ENCODE results near the gene C13orf46. TPM values are rescaled to one million over a fixed set of nuclear protein-coding genes. Genes with fewer than 3 reads are reported as not detected.

The C13orf46 gene
- total and polyA plus RNA-seq, 2 donors (not counting 1 experiment from before 2014, with no cell fraction given): 0.50 to 0.56 TPM

DNA sequence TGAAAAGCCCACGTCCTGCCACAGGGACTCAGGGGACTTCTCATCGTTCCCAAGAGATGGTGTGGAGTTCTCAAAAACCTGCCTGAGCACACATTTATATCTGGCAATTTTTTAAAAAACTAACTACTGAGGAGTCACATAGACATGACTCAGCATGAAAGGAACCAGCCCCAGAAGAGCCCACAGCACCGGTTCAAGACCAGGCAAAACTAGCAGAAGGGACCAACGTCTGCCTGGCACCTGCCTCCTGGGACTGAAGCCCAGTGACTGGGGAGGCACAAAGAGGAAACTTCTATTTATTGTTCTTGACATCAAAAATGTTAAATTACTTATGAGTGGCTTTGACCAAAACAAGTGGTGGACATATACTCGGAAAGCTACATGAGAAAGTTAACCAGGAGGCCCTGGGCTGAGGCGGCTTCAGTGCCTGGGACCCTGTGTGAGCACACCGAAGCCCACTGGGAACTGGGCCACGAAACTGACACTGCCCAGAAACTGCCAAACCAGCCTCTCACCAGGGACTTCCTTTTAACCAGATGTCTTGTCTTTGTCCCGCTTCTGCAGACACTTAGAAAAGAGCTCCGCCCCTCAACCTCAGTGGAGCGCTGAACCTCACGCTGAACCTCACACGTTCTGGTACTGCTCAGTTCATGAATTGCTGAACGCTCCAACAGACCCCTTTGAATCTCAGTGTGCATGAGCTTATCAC is 25.7 kb downstream of the C13orf46 start:
- Histone ChIP-seq H3K79me2 (ENCODE audit: control insufficient read depth, insufficient read depth, low read length) (no peaks in the 10 kb centered on the region), H3K4me1 (ENCODE audit: control insufficient read depth, extremely low read depth, insufficient read depth, low read length) (peaks cover 8% of the 10 kb centered on the region), H3K9ac (ENCODE audit: insufficient read depth, low read length) (no peak overlapping the region), H3K9me3 (ENCODE audit: control insufficient read depth, insufficient read depth, low read depth, low read length) (no peaks in the 10 kb centered on the region), H2AFZ (ENCODE audit: low read length) (no peak overlapping the region), H3K36me3 (ENCODE audit: control insufficient read depth, insufficient read depth, low read length) (peaks cover 1% of the 10 kb centered on the region), H3K27me3 (ENCODE audit: control insufficient read depth, insufficient read depth, low read length) (no peaks in the 10 kb centered on the region), H3K4me3 (replicated peaks in 1 of 4; ENCODE audit: control extremely low read depth in 1 of 4, insufficient read depth in 1 of 4, low read depth in 3 of 4, low read length in 4 of 4) (no peak overlapping the region), H4K20me1 (ENCODE audit: control insufficient read depth, extremely low read depth, insufficient read depth, low read length) (no peaks in the 10 kb centered on the region), H3K27ac (ENCODE audit: insufficient read depth, low read length) (peak overlapping the region; percentile 31), H3K4me2 (ENCODE audit: extremely low read depth, insufficient read depth, low read length) (no peak overlapping the region)
- peak in 1 of 2 donors; percentile 26 for DNase-seq (ENCODE audit: low read depth in 2 of 2)
- no peak for TF ChIP-seq EZH2 (IDR thresholded peaks at IDR 0.05; ENCODE audit: low read length, missing control alignments)
- no peak for TF ChIP-seq CTCF (conservative IDR thresholded peaks at IDR 0.05 in 1 of 2, IDR thresholded peaks at IDR 0.05 in 1 of 2; ENCODE audit: low read depth in 1 of 2, low read length in 2 of 2)

DNA sequence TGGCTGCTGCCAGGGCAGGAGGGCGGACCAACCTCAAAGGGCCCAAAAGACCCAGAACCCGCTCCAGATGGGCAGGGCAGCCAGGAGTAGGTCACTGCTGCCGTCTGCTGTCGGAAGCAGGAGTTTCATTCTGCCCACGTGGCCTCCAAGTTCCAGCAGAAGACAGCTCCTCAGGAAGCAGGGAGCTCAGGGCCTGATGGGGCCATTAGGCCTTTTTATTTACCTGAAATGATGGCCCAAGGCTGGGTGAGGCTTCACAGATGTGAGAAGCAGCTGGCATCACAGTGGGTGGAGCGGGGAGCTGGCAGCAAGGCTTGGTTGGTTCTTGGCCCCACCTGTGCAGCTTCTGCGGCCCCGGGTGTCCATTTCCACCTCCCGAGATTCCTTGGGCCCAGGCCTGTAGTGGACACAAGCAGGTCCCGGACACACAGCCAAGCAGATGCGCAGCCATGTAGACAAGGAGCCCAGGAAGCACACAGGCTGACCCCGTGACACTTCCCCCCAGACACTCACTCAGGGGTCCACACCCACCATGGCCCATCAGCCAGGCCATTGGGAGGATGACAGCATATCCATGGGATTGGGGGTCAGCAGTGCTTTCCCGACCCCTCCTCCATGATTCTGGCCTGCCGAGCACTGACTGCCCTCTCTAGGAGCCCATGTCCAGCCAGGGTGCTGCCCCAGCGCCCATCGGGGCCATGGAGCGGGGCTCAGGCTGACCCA is 26.4 kb downstream of the C13orf46 start:
- Histone ChIP-seq H3K27ac (ENCODE audit: insufficient read depth, low read length) (peak overlapping the region; percentile 31), H3K4me3 (replicated peaks in 1 of 4; ENCODE audit: control extremely low read depth in 1 of 4, insufficient read depth in 1 of 4, low read depth in 3 of 4, low read length in 4 of 4) (no peak overlapping the region), H3K9me3 (ENCODE audit: control insufficient read depth, insufficient read depth, low read depth, low read length) (no peaks in the 10 kb centered on the region), H3K4me1 (ENCODE audit: control insufficient read depth, extremely low read depth, insufficient read depth, low read length) (peaks cover 8% of the 10 kb centered on the region), H3K79me2 (ENCODE audit: control insufficient read depth, insufficient read depth, low read length) (no peaks in the 10 kb centered on the region), H3K27me3 (ENCODE audit: control insufficient read depth, insufficient read depth, low read length) (no peaks in the 10 kb centered on the region), H3K4me2 (ENCODE audit: extremely low read depth, insufficient read depth, low read length) (no peak overlapping the region), H2AFZ (ENCODE audit: low read length) (no peak overlapping the region), H3K9ac (ENCODE audit: insufficient read depth, low read length) (no peak overlapping the region), H4K20me1 (ENCODE audit: control insufficient read depth, extremely low read depth, insufficient read depth, low read length) (no peaks in the 10 kb centered on the region), H3K36me3 (ENCODE audit: control insufficient read depth, insufficient read depth, low read length) (peaks cover 1% of the 10 kb centered on the region)
- peak; percentile 66 to 73 for TF ChIP-seq CTCF (conservative IDR thresholded peaks at IDR 0.05 in 1 of 2, IDR thresholded peaks at IDR 0.05 in 1 of 2; ENCODE audit: low read depth in 1 of 2, low read length in 2 of 2)
- no peak for TF ChIP-seq EZH2 (IDR thresholded peaks at IDR 0.05; ENCODE audit: low read length, missing control alignments)
- peak in 1 of 2 donors; percentile 64 for DNase-seq (ENCODE audit: low read depth in 2 of 2)

GRCh38 chr13:113946409-113947181 is 27.3 kb downstream of the C13orf46 start:
- no peak overlapping the region for H3K9ac ChIP-seq (ENCODE audit: insufficient read depth, low read length)
- H3K79me2 ChIP-seq (ENCODE audit: control insufficient read depth, insufficient read depth, low read length): no peaks in the 10 kb centered on the region
- no peak for DNase-seq (ENCODE audit: low read depth in 2 of 2)
- H3K27me3 ChIP-seq (ENCODE audit: control insufficient read depth, insufficient read depth, low read length): no peaks in the 10 kb centered on the region
- H3K4me2 ChIP-seq (ENCODE audit: extremely low read depth, insufficient read depth, low read length): no peak overlapping the region
- no peaks in the 10 kb centered on the region for H4K20me1 ChIP-seq (ENCODE audit: control insufficient read depth, extremely low read depth, insufficient read depth, low read length)
- peaks cover 8% of the 10 kb centered on the region for H3K4me1 ChIP-seq (ENCODE audit: control insufficient read depth, extremely low read depth, insufficient read depth, low read length)
- peaks cover 1% of the 10 kb centered on the region for H3K36me3 ChIP-seq (ENCODE audit: control insufficient read depth, insufficient read depth, low read length)
- no peak overlapping the region for H3K27ac ChIP-seq (ENCODE audit: insufficient read depth, low read length)
- no peak overlapping the region for H3K4me3 ChIP-seq (replicated peaks in 1 of 4; ENCODE audit: control extremely low read depth in 1 of 4, insufficient read depth in 1 of 4, low read depth in 3 of 4, low read length in 4 of 4)
- TF ChIP-seq CTCF (conservative IDR thresholded peaks at IDR 0.05 in 1 of 2, IDR thresholded peaks at IDR 0.05 in 1 of 2; ENCODE audit: low read depth in 1 of 2, low read length in 2 of 2): no peak
- no peak for TF ChIP-seq EZH2 (IDR thresholded peaks at IDR 0.05; ENCODE audit: low read length, missing control alignments)
- no peak overlapping the region for H2AFZ ChIP-seq (ENCODE audit: low read length)
- H3K9me3 ChIP-seq (ENCODE audit: control insufficient read depth, insufficient read depth, low read depth, low read length): no peaks in the 10 kb centered on the region

Measured in fibroblast of lung (primary cell).